Mucosa of stomach (tissue), 1 donor: ENCODE measurements around the gene SPTBN1.

Experiments
- H3K27me3 ChIP-seq: one replicate; pipeline ENCODE4 v1.7.0; 2013; ENCODE audit warnings: mild to moderate bottlenecking, low read length; ENCODE audit not compliant: control insufficient read depth, insufficient read depth
- H3K36me3 ChIP-seq: one replicate; pipeline ENCODE4 v1.7.0; 2013; ENCODE audit warnings: low read length; ENCODE audit not compliant: control insufficient read depth, insufficient read depth
- H3K4me1 ChIP-seq: one replicate; pipeline ENCODE4 v1.7.0; 2013; ENCODE audit warnings: mild to moderate bottlenecking, low read length; ENCODE audit not compliant: control insufficient read depth, insufficient read depth
- H3K4me3 ChIP-seq: one replicate; pipeline ENCODE4 v1.7.0; 2013; ENCODE audit warnings: low read length
- H3K9ac ChIP-seq: one replicate; pipeline ENCODE4 v1.7.0; 2013; ENCODE audit warnings: mild to moderate bottlenecking, low read length, moderate library complexity
- H3K9me3 ChIP-seq: one replicate; pipeline ENCODE4 v1.7.0; 2013; ENCODE audit warnings: mild to moderate bottlenecking, low read length, moderate library complexity; ENCODE audit not compliant: control insufficient read depth
- donor health status: Pancreatic carcinoma.

Gene SPTBN1

DNA sequence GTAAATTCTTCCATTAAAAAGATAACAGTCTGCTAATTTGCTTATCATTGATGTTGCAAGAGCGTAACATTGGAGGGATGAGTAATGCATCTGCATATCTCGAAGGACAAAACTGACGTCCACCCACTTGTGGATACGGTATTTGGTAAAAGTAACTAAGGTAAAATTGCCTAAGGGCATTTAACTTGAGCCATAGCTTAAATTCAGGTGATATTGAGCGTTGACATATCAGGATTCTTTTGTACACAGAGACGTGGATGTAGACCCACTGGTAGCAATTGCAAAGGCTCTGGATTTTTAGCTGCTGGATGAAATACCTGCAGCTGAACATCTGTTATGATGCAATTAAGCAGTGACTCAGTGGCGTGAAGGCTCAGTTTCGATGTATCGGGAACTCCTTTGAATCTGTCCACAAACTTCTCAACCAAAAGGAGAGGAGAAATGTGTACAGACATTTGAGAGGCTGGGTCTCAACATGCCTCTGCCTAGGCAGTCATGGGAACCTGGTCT is 119.3 kb downstream of the SPTBN1 start:
- Histone ChIP-seq H3K36me3 (no peaks in the 10 kb centered on the region), H3K9ac (no peak overlapping the region), H3K4me1 (peaks cover 97% of the 10 kb centered on the region)

DNA sequence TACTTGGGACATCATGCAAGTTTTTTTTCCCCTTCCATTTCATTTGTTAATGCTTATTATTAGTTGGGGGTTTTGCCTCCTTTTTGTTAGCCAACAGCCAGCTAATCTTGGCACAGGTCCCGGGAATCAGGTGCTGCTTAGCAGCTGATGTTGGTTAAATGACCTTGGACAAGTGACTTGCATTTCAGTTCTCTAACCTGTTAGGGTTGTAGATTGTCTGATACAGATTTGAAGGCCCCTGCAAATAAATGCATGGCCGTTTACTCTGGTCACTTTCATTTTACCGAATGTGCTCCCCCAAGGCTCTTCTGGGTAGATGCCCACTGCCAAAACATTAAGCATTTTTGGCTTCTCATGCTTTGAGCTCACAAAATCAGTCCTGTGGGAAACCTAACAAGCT is 120.9 kb downstream of the SPTBN1 start:
- Histone ChIP-seq H3K9me3 (no peaks in the 10 kb centered on the region), H3K27me3 (no peaks in the 10 kb centered on the region), H3K4me3 (no peak overlapping the region), H3K36me3 (no peaks in the 10 kb centered on the region), H3K9ac (no peak overlapping the region), H3K4me1 (peaks cover 91% of the 10 kb centered on the region)

More for the DNA sequence above, 119.3 kb downstream of the SPTBN1 start:
- no peak overlapping the region for H3K4me3 ChIP-seq
- H3K9me3 ChIP-seq: no peaks in the 10 kb centered on the region
- H3K27me3 ChIP-seq: no peaks in the 10 kb centered on the region

DNA sequence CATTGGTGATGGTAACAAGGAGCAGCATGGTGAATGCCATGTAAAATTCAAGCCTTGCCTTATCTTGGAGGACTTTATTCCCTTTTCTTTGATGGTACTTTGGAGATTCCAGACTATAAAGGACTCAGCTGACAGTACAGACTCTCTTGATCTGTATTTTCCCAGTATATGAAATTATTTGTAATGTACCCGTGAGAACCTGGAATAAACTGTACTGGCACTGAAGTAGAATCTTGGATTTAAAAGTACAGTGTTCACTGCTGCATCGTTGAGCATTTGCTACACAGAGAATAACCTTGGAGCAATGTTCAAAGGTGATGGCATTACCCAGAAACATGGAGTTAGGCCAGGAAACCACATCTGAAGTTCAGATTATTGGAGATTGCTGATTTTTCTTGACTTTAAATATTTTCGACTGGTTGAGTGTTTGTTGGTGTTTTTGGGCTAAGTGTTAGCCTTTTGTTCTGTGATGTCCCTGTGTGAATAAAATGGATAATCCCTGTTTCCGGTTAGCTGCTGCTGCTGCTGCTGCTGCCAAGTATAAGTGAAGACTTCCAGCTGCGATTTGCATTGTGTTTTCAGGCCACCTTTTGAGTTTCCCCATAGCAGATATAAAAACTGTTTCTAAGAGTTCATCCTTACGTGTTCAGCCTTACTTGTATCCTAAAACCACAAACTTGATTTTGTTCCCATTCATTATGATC is 122.0 kb downstream of the SPTBN1 start:
- Histone ChIP-seq H3K9ac (no peak overlapping the region), H3K4me3 (no peak overlapping the region), H3K27me3 (no peaks in the 10 kb centered on the region), H3K4me1 (peaks cover 88% of the 10 kb centered on the region), H3K36me3 (no peaks in the 10 kb centered on the region), H3K9me3 (no peaks in the 10 kb centered on the region)

DNA sequence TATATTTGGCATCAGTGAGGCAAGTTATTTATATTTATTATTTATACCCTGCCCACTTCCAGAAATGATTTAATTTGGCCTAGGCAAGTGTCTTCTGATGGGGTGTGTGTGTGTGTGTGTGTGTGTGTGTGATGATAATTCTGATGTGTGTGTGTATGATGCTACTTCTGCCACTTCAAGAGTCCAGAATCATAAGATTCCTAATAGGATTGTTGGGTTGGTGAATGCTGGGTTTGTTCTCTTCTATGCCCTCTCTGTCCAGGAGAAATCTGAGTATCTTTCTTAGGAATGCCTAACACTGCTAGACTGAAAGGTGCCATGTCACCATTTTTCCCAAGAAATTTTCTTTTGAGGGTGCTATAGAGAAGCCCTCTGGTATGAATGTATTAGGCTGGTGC is 122.5 kb downstream of the SPTBN1 start:
- no peaks in the 10 kb centered on the region for H3K36me3 ChIP-seq
- H3K4me3 ChIP-seq: no peak overlapping the region
- no peak overlapping the region for H3K9ac ChIP-seq
- H3K27me3 ChIP-seq: no peaks in the 10 kb centered on the region
- no peaks in the 10 kb centered on the region for H3K9me3 ChIP-seq
- peaks cover 88% of the 10 kb centered on the region for H3K4me1 ChIP-seq

DNA sequence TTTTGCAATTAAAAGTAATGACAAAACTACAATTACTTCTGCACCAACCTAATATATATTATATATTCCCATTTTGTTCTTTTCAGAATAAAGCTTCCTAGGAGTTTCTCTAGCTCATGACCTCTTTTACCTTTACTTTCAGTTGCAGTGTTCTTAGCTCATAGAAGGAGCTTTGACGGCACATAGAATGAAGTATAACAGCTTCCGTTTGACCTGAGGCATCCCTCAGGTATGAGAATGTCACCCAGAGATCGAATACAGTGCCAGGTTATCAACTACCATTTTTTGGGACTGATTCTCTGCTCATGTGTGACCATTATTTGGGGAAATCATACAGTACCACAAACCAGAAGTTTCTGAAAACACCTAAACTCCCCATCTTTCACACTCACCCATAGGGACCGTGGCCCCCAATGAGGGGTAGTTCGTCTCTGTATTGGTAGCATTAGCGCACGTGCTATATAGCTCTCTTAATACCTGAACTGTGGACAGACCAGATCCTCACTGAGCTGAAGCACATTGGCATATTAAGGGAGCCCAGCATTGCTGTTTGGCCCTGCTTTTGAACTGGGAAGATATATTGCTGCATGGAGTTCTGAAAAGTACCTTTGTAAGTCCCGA is 123.0 kb downstream of the SPTBN1 start:
- peak overlapping the region; percentile 6 for H3K4me3 ChIP-seq
- H3K27me3 ChIP-seq: no peaks in the 10 kb centered on the region
- H3K4me1 ChIP-seq: peaks cover 83% of the 10 kb centered on the region
- no peaks in the 10 kb centered on the region for H3K36me3 ChIP-seq
- peak overlapping the region; percentile 55 for H3K9ac ChIP-seq
- no peaks in the 10 kb centered on the region for H3K9me3 ChIP-seq

DNA sequence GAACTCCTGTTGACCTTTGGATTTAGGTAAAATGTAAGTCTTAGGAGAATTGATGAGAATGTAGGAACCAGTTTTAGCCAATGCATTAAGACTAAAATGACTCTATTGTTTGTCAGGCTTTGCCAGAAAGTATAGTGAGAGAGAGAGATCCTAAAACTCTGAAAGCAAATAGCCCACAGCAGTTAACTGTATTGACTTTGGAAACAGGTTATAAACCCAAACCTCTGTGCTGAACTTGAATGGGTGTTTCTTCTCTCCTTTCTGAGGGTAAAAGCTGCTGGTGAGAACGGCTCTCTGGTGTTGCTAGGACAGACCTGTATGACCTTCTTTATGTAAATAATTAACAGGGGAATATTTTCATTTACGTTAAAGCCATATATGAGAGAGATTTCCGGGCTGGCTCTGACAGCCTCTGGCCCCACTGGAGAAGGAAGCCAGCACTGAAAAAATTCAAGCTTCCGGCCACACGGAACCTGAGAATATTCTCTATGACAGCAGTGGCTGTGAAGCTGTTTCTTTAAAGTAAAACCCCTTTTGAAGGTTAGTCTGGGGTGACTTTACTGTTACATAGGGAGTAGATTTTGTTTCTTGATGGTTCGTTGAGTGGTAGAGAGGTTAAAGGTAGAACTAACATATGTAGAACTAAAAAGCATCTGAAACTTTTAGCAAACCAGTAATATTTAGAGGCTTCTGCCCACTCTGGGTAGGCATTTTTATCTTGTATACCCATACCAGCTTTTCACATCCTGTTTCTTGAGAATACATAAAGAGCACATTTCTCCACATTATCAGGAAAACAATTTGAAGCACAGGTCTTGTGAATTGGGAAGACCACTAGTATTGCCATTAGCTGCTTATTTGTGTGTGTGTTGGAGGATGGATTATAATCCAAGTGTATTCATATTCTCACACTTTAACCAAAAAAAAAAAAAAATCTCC is 123.8 kb downstream of the SPTBN1 start:
- Histone ChIP-seq H3K4me3 (peak overlapping the region; percentile 6), H3K36me3 (no peaks in the 10 kb centered on the region), H3K9me3 (no peaks in the 10 kb centered on the region), H3K4me1 (peaks cover 83% of the 10 kb centered on the region), H3K9ac (peak overlapping the region; percentile 55), H3K27me3 (no peaks in the 10 kb centered on the region)

DNA sequence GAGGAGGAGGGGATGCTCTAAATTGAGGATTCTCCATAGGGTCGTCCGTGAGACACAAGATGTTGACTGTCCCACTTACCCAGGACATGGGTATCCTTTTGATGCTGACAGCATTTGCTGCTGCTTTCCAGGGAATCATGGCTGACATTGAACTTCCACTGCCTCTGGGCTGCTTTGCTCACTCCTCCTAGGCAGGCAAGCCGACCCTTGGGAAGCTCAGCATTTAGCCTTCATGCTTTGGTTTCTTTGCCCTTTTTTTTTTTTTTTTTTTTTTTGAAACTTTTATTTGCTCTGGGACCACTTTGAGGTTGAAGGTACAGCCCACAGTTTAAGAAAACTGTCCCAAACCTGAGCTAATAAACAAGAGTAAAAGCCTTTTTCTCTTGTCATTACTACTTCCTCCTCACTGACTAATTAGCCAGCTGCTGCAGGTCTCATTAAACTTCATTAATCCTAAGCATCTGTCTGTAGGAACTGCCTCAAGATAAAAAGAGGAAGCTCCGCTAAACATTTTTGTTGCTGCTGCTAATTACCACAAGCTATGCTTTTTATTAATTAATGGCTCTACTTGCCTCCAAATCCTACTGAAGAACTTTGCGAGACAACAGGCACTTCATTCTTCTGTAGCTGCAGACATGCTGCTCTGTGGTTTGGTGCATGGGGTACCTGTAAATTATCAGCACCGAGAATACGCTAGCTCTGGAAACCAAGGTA is 125.4 kb downstream of the SPTBN1 start:
- no peak overlapping the region for H3K4me3 ChIP-seq
- peaks cover 80% of the 10 kb centered on the region for H3K4me1 ChIP-seq
- no peaks in the 10 kb centered on the region for H3K27me3 ChIP-seq
- no peaks in the 10 kb centered on the region for H3K36me3 ChIP-seq
- H3K9ac ChIP-seq: no peak overlapping the region
- no peaks in the 10 kb centered on the region for H3K9me3 ChIP-seq

DNA sequence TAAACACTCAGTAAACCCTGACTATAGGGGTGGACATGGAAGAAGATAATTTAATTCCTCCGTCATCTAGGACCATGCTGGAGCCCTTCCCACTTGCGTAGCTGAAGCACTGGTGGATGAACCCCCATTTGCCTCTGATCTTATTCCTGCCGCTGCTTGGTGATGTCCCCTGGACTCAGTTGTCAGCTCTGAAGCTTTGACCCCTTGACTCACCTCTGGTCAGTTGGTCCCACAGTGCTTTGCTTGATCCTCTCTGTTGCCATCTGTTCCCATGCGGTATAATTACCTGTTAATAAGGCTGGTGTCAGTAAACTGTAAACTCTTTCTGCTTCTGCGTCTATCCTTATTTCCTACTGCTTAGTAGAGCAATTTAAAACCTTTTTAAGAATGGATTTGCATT is 126.9 kb downstream of the SPTBN1 start:
- Histone ChIP-seq H3K36me3 (no peaks in the 10 kb centered on the region), H3K4me1 (peaks cover 76% of the 10 kb centered on the region)

DNA sequence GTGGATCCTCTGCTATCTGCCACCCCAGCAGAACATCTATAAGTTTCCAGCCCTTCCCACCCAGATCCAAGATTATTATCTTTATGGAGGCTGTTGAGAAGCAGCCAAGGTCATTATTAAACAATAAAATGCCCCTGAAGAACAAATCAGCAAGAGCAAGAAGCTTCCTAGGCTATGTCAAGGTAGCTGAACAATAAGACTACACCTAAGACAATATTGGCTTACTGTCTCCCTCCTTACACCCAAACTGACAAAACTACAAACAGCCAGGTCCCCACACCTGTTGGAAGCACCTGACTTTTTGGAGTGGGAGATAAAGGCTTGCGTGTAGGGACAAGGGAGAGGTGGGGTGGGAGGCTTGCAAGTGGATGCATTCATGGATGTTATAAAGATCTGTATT is 128.5 kb downstream of the SPTBN1 start:
- H3K4me3 ChIP-seq: no peak overlapping the region
- peaks cover 76% of the 10 kb centered on the region for H3K4me1 ChIP-seq
- no peak overlapping the region for H3K9ac ChIP-seq
- no peaks in the 10 kb centered on the region for H3K27me3 ChIP-seq
- H3K9me3 ChIP-seq: no peaks in the 10 kb centered on the region
- no peaks in the 10 kb centered on the region for H3K36me3 ChIP-seq

More for the DNA sequence above, 126.9 kb downstream of the SPTBN1 start:
- H3K4me3 ChIP-seq: no peak overlapping the region
- no peak overlapping the region for H3K9ac ChIP-seq
- no peaks in the 10 kb centered on the region for H3K27me3 ChIP-seq
- H3K9me3 ChIP-seq: no peaks in the 10 kb centered on the region

DNA sequence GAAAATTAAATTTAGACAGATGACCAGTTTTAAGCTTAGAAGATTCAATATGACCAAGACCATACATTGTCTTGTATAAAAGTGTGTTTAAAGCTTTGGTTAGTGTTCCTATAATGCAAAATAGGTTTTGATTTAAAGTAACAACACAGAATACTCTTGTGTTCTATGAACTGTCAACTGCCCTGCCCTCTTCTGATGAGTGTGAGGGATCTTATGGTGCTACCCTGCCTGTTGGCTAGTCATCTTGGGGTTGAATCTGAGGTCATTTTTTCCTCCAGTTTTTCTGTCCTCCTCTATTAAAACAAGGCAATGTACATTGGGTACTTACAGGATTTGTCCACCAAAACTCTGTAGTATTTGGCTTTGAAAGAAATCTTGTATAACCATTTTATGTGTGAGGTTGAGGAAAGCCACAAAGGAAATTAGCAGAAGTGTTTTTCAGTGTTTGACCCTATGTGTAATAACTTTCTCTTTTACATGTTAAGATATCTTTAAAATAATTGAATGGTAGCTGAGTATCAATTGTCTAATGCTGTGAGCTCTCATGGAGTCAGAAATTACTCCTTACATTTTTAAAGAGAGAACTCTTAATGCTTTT is 129.1 kb downstream of the SPTBN1 start:
- Histone ChIP-seq H3K4me1 (peaks cover 76% of the 10 kb centered on the region), H3K36me3 (no peaks in the 10 kb centered on the region), H3K9me3 (no peaks in the 10 kb centered on the region), H3K4me3 (no peak overlapping the region), H3K9ac (no peak overlapping the region), H3K27me3 (no peaks in the 10 kb centered on the region)

DNA sequence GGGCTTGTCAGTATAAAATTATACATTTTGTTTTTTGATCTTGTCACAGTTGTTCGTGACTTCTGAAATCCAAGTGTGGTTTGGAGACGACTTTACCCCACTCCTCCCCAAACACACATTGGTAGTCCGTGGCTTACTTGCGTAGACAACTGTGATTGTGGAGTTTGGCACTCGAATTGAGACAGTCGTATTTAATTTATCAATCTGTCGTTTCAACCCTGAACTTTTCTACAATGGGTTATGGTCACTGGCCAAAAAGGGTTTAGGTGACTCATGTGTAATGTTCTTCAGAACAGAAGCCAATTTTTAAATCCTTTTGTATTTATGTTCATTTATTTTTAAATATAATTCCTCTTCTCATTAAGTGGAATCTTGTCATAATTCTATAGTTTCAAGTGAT is 129.9 kb downstream of the SPTBN1 start:
- Histone ChIP-seq H3K4me1 (peaks cover 81% of the 10 kb centered on the region), H3K27me3 (no peaks in the 10 kb centered on the region), H3K36me3 (no peaks in the 10 kb centered on the region), H3K9ac (no peak overlapping the region), H3K9me3 (no peaks in the 10 kb centered on the region), H3K4me3 (no peak overlapping the region)
